Cardiac septum (tissue), 1 donor: ENCODE data around the gene NUPR1. TPM values are rescaled to one million over a fixed set of nuclear protein-coding genes. Genes with fewer than 3 reads are reported as not detected.
A peak's percentile ranks its signal among the peaks of the same experiment; 100 is the strongest.
"Not testable (repeated sequence)": the region's sequence is repeated elsewhere in the genome, so short reads cannot be mapped to it uniquely, and the experiment has no call there.

Experiments
- DNase-seq: peaks from one replicate; pipeline ENCODE4 v3.0.0-alpha.2; 2020; ENCODE audit warnings: low spot score
- intact Hi-C: fragments of 100-400 bp; cut with DNase I; formaldehyde crosslinking; loops from one replicate; pipeline ENCODE4 v1.14.0; 2022
- total RNA-seq: library from RNA; stranded (reverse); fragmentation: NEBNext Ultra II Directional; extraction: Animal tissue kit (Norgen Biotek cat#: 25700); gene quantifications from one replicate; pipeline ENCODE4 v1.2.1, GENCODE V29; 2021
- donor health status: DM: no; HTN: no; CAD: no.

NUPR1 gene
- total RNA-seq, 1 donor from 2014 or later: 50.2 TPM

- intact Hi-C loops: no loop called here
- no peak for DNase-seq
Measured at GRCh38 chr16:28503470-28504259, 35.1 kb downstream of the NUPR1 start.

- intact Hi-C loops: no loop called here
- no peak for DNase-seq
Measured at GRCh38 chr16:28502290-28502689, 36.5 kb downstream of the NUPR1 start.

GRCh38 chr16:28501258-28502232 lies 37.2 kb downstream of the NUPR1 start:
- no peak for DNase-seq
- intact Hi-C loops: no loop called here

GRCh38 chr16:28500476-28501180 lies 38.1 kb downstream of the NUPR1 start:
- intact Hi-C loops, DNase-seq: not testable (repeated sequence)

GRCh38 chr16:28499854-28500253 lies 38.9 kb downstream of the NUPR1 start:
- no peak for DNase-seq
- intact Hi-C loops: loop anchor here (10.0 kb wide), 1 partner anchor 445 kb away; no protein-coding TSS in a partner anchor

GRCh38 chr16:28498666-28499381 lies 40.0 kb downstream of the NUPR1 start:
- DNase-seq: no peak
- intact Hi-C loops: loop anchor here (10.0 kb wide), 1 partner anchor 446 kb away; no protein-coding TSS in a partner anchor

- DNase-seq: no peak
- intact Hi-C loops: loop anchor here (10.0 kb wide), 1 partner anchor 447 kb away; no protein-coding TSS in a partner anchor
Measured at GRCh38 chr16:28497861-28498599, 40.7 kb downstream of the NUPR1 start.

GRCh38 chr16:28497386-28497785 lies 41.4 kb downstream of the NUPR1 start:
- intact Hi-C loops: loop anchor here (10.0 kb wide), 1 partner anchor 447 kb away; no protein-coding TSS in a partner anchor
- DNase-seq: no peak

GRCh38 chr16:28496844-28497243 lies 41.9 kb downstream of the NUPR1 start:
- no peak for DNase-seq
- intact Hi-C loops: loop anchor here (10.0 kb wide), 1 partner anchor 448 kb away; no protein-coding TSS in a partner anchor

GRCh38 chr16:28495795-28496749 lies 42.7 kb downstream of the NUPR1 start:
- intact Hi-C loops: loop anchor here (10.0 kb wide), 1 partner anchor 449 kb away; no protein-coding TSS in a partner anchor
- DNase-seq: no peak

- DNase-seq: no peak
- intact Hi-C loops: loop anchor here (10.0 kb wide), 1 partner anchor 450 kb away; no protein-coding TSS in a partner anchor
Measured at GRCh38 chr16:28495098-28495793, 43.5 kb downstream of the NUPR1 start.

GRCh38 chr16:28494121-28494851 lies 44.5 kb downstream of the NUPR1 start, which contains the start of gene APOBR:
Gene APOBR (plus strand): TSS chr16:28494643. CDS start chr16:28494682, 39 bp downstream.
- DNase-seq: peak; percentile 90
- intact Hi-C loops: loop anchor here (5.0 to 10.0 kb wide), 3 partner anchors 43 to 451 kb away; partner anchors contain the start of gene NUPR1

GRCh38 chr16:28492511-28492910 lies 46.3 kb downstream of the NUPR1 start:
- intact Hi-C loops: loop anchor here (2.0 to 10.0 kb wide), 4 partner anchors 45 to 452 kb away; partner anchors contain the start of gene NUPR1
- DNase-seq: no peak

- peak; percentile 96 for DNase-seq
- intact Hi-C loops: loop anchor here (2.0 to 10.0 kb wide), 4 partner anchors 45 to 453 kb away; partner anchors contain the start of gene NUPR1
Measured at GRCh38 chr16:28491970-28492474, 46.8 kb downstream of the NUPR1 start, which contains the start of gene CLN3. Gene CLN3 (minus strand): TSS chr16:28492074. CDS start chr16:28491759, 315 bp downstream.
